HCT116 (cell line): Measurements from ENCODE around the gene CDH11. TPM values are rescaled to one million over a fixed set of nuclear protein-coding genes. Genes with fewer than 3 reads are reported as not detected.

Experiments
- ATAC-seq: fragments of 200-7000 bp; cut with Tn5 transposase; 2 replicates; pipeline ENCODE4 v1.9.1; 2020; ENCODE audit warnings: mild to moderate bottlenecking, moderate library complexity
- BruUV-seq: library from RNA; stranded (reverse); fragments of 400-500 nt; replicated peaks from 2 replicates; lab custom pipeline; 2021; lab: Mats Ljungman, UMichigan
- CTCF ChIA-PET: fragments of 300-600 bp; sonication (Branson Sonifier 250); formaldehyde crosslinking; loops from one replicate; lab custom pipeline; 2021; ENCODE audit warnings: antibody characterized with exemption; lab: Charles Lee
- POLR2A ChIA-PET: fragments of 300-600, 350-600 bp; sonication (Branson Sonifier 250); formaldehyde crosslinking; loops from one replicate; lab custom pipeline; 2021; ENCODE audit warnings: antibody characterized with exemption; lab: Charles Lee
- RAD21 ChIA-PET, 2 experiments: fragments of 300-600 bp; sonication (Branson Sonifier 250); formaldehyde crosslinking; loops; one replicate each; lab custom pipeline; 2023; ENCODE audit warnings: low total read pairs in 2 of 2; ENCODE audit not compliant: uncharacterized antibody in 2 of 2, unreplicated experiment in 2 of 2, low non-redundant PET in 1 of 2; lab: Charles Lee
- DNase-seq: peaks from one replicate; pipeline ENCODE4 v3.0.0-alpha.2; 2010; ENCODE audit warnings: low read depth, low spot score
- H2AFZ ChIP-seq: fragments of 200-600 bp; shearing (Covaris generic), sonication (generic); 2 replicates; pipeline ENCODE4 v1.6.1; 2017; ENCODE audit warnings: low read depth, mixed run types, mixed read lengths, antibody characterized with exemption, low read length; ENCODE audit not compliant: poor library complexity, severe bottlenecking
- H3K27ac ChIP-seq: 2 replicates; pipeline ENCODE4 v1.5.1; 2012; ENCODE audit warnings: low read depth, low read length
- H3K27me3 ChIP-seq: fragments of 200-600 bp; sonication (generic); 2 replicates; pipeline ENCODE4 v1.6.1; 2016; ENCODE audit warnings: mixed run types, low read length, mixed read lengths; ENCODE audit not compliant: insufficient read depth
- H3K36me3 ChIP-seq, 2 experiments: fragments of 200-500 bp in 1 of 2; fragments of 200-600 bp in 1 of 2; sonication (Bioruptor generic) in 1 of 2; sonication (generic) in 1 of 2; 2 replicates each; pipeline versions ENCODE4 v1.5.1 to v1.6.1; 2014 to 2016; ENCODE audit warnings: low read length in 2 of 2, inconsistent platforms in 1 of 2, mixed read lengths in 1 of 2, mixed run types in 1 of 2; ENCODE audit not compliant: insufficient read depth in 2 of 2, control insufficient read depth in 1 of 2
- H3K4me1 ChIP-seq, 2 experiments: fragments of 200-600 bp in 1 of 2; sonication (generic) in 1 of 2; 2 replicates each; pipeline versions ENCODE4 v1.5.1 to v1.6.1; 2012 to 2017; ENCODE audit warnings: low read length in 2 of 2, inconsistent platforms in 1 of 2, mild to moderate bottlenecking in 1 of 2, mixed read lengths in 1 of 2, mixed run types in 1 of 2, moderate library complexity in 1 of 2; ENCODE audit not compliant: insufficient read depth in 2 of 2, control insufficient read depth in 1 of 2
- H3K4me2 ChIP-seq: fragments of 200-600 bp; sonication (generic); 2 replicates; pipeline ENCODE4 v1.6.1; 2017; ENCODE audit warnings: mixed run types, low read length, mixed read lengths
- H3K4me3 ChIP-seq, 2 experiments: fragments of 200-600 bp in 1 of 2; sonication (generic) in 1 of 2; replicated peaks in 1 of 2; 2 replicates each; pipeline ENCODE4 v1.5.1; 2011 to 2016; ENCODE audit warnings: low read length in 2 of 2, control low read depth in 1 of 2, low read depth in 1 of 2, mild to moderate bottlenecking in 1 of 2, mixed read lengths in 1 of 2, mixed run types in 1 of 2
- H3K79me2 ChIP-seq: fragments of 200-600 bp; sonication (generic); 2 replicates; pipeline ENCODE4 v1.6.1; 2017; ENCODE audit warnings: mild to moderate bottlenecking, mixed run types, low read length, moderate library complexity, mixed read lengths; ENCODE audit not compliant: insufficient read depth
- H3K9ac ChIP-seq: fragments of 200-600 bp; sonication (generic); 2 replicates; pipeline ENCODE4 v1.6.1; 2016; ENCODE audit warnings: low read length, mixed read lengths
- H3K9me2 ChIP-seq: fragments of 200-600 bp; sonication (generic), shearing (Covaris generic); 2 replicates; pipeline ENCODE4 v1.6.1; 2017; ENCODE audit warnings: mixed run types, mild to moderate bottlenecking, moderate library complexity; ENCODE audit not compliant: insufficient read depth
- H3K9me3 ChIP-seq, 2 experiments: fragments of 200-500 bp in 1 of 2; fragments of 200-600 bp in 1 of 2; sonication (Bioruptor generic) in 1 of 2; sonication (generic) in 1 of 2; 2 replicates each; pipeline ENCODE4 v1.6.1; 2014 to 2017; ENCODE audit warnings: low read length in 2 of 2, mixed read lengths in 2 of 2, inconsistent platforms in 1 of 2, low read depth in 1 of 2, mild to moderate bottlenecking in 1 of 2, mixed run types in 1 of 2, moderate library complexity in 1 of 2; ENCODE audit not compliant: control insufficient read depth in 1 of 2, insufficient read depth in 1 of 2
- H4K20me1 ChIP-seq: fragments of 200-600 bp; sonication (generic), shearing (Covaris generic); 2 replicates; pipeline ENCODE4 v1.6.1; 2017; ENCODE audit warnings: mixed run types, mild to moderate bottlenecking, moderate library complexity; ENCODE audit not compliant: insufficient read depth
- CBX3 ChIP-seq: IDR thresholded peaks from 2 replicates; pipeline ENCODE4 v1.6.1; 2012; ENCODE audit warnings: low read depth
- EGR1 ChIP-seq: IDR thresholded peaks from 2 replicates; pipeline ENCODE4 v1.6.1; 2012; ENCODE audit warnings: low read depth
- ELF1 ChIP-seq: IDR thresholded peaks from 2 replicates; pipeline ENCODE4 v1.6.1; 2012; ENCODE audit warnings: low read depth, borderline replicate concordance
- EZH2 ChIP-seq: fragments of 200-600 bp; sonication (generic); IDR thresholded peaks from 2 replicates; pipeline ENCODE4 v1.6.1; 2017; ENCODE audit warnings: antibody characterized with exemption, mixed run types
- EZH2phosphoT487 ChIP-seq: fragments of 200-600 bp; IDR thresholded peaks from 2 replicates; pipeline ENCODE4 v1.6.1; 2018; ENCODE audit warnings: antibody characterized with exemption, borderline replicate concordance
- FOSL1 ChIP-seq: IDR thresholded peaks from 2 replicates; pipeline ENCODE4 v1.6.1; 2012; ENCODE audit warnings: low read depth
- JUND ChIP-seq: IDR thresholded peaks from 2 replicates; pipeline ENCODE4 v1.6.1; 2012
- POLR2AphosphoS5 ChIP-seq: IDR thresholded peaks from 2 replicates; pipeline ENCODE4 v1.6.1; 2011; ENCODE audit warnings: mild to moderate bottlenecking, low read depth, low read length, moderate library complexity
- RAD21 ChIP-seq: IDR thresholded peaks from 2 replicates; pipeline ENCODE4 v1.6.1; 2012; ENCODE audit warnings: low read depth, mild to moderate bottlenecking
- SP1 ChIP-seq: IDR thresholded peaks from 2 replicates; pipeline ENCODE4 v1.6.1; 2012; ENCODE audit warnings: low read depth
- SRF ChIP-seq: IDR thresholded peaks from 2 replicates; pipeline ENCODE4 v1.6.1; 2012; ENCODE audit warnings: low read depth
- ZNF274 ChIP-seq: fragments of 200-500 bp; sonication (Bioruptor generic); IDR thresholded peaks from 2 replicates; pipeline ENCODE4 v1.6.1; 2014; ENCODE audit warnings: mild to moderate bottlenecking, low read depth, low read length, inconsistent platforms
- intact Hi-C: fragments of 100-400 bp; cut with micrococcal nuclease; formaldehyde crosslinking; loops from 2 replicates; pipeline ENCODE4 v1.10.0; 2022
- total RNA-seq: library from RNA; stranded (reverse); gene quantifications from one replicate; pipeline ENCODE4 v1.2.1, GENCODE V29; 2021; ENCODE audit not compliant: unreplicated experiment
- TF ChIP-seq, protein P1 (sequence below): IDR thresholded peaks from 2 replicates; pipeline ENCODE4 v1.6.1; 2012
- TF ChIP-seq, protein P2 (sequence below): IDR thresholded peaks from 2 replicates; pipeline ENCODE4 v1.6.1; 2012
- TF ChIP-seq, protein P3 (sequence below), 3 experiments: fragments of 200-600 bp in 1 of 3; sonication (generic) in 1 of 3; IDR thresholded peaks in 2 of 3; conservative IDR thresholded peaks in 1 of 3; 2 replicates each; pipeline ENCODE4 v1.5.1; 2012 to 2017; ENCODE audit warnings: low read depth in 2 of 3, low read length in 2 of 3, antibody characterized with exemption in 1 of 3, borderline replicate concordance in 1 of 3, control low read depth in 1 of 3, mild to moderate bottlenecking in 1 of 3, mixed read lengths in 1 of 3, mixed run types in 1 of 3, moderate library complexity in 1 of 3; ENCODE audit not compliant: insufficient read depth in 1 of 3
- TF ChIP-seq, protein P4 (sequence below): IDR thresholded peaks from 2 replicates; pipeline ENCODE4 v1.6.1; 2012; ENCODE audit warnings: low read depth

The CDH11 gene
- total RNA-seq, 1 experiment from 2014 or later = 0.52 TPM

DNA sequence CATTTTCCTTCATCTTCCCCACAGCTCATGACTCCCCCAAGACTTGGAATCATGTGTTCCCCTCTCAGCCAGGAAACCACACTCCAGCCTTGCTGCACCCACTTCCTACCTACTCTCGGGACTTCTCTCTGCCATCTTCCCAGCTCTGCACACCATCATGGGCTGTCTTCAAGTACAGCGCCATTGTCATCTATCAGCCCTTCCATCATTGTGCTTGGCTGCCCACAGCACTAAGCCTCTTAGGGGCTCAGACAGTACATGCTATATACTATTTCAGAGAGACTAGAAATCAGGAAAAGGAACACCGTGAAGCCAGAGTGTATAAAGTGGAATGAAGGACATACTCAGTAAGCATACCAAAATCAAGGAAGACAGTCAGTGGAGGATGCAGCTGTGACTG lies 64.7 kb downstream of the CDH11 start:
- Histone ChIP-seq H3K27ac (no peak overlapping the region), H3K4me1 (no peaks in the 10 kb centered on the region), H4K20me1 (no peaks in the 10 kb centered on the region)
- POLR2A ChIA-PET = no interaction called here
- TF ChIP-seq JUND (no peak), POLR2AphosphoS5 (no peak), EGR1 (no peak), EZH2 (no peak), ZNF274 (no peak), CBX3 (no peak), FOSL1 (no peak), ELF1 (no peak), EZH2phosphoT487 (no peak), SP1 (no peak), RAD21 (no peak), SRF (no peak)
- TF ChIP-seq, protein P1, sequence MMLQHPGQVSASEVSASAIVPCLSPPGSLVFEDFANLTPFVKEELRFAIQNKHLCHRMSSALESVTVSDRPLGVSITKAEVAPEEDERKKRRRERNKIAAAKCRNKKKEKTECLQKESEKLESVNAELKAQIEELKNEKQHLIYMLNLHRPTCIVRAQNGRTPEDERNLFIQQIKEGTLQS = no peak
- TF ChIP-seq, protein P2, sequence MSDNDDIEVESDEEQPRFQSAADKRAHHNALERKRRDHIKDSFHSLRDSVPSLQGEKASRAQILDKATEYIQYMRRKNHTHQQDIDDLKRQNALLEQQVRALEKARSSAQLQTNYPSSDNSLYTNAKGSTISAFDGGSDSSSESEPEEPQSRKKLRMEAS = no peak
- TF ChIP-seq, protein P3, sequence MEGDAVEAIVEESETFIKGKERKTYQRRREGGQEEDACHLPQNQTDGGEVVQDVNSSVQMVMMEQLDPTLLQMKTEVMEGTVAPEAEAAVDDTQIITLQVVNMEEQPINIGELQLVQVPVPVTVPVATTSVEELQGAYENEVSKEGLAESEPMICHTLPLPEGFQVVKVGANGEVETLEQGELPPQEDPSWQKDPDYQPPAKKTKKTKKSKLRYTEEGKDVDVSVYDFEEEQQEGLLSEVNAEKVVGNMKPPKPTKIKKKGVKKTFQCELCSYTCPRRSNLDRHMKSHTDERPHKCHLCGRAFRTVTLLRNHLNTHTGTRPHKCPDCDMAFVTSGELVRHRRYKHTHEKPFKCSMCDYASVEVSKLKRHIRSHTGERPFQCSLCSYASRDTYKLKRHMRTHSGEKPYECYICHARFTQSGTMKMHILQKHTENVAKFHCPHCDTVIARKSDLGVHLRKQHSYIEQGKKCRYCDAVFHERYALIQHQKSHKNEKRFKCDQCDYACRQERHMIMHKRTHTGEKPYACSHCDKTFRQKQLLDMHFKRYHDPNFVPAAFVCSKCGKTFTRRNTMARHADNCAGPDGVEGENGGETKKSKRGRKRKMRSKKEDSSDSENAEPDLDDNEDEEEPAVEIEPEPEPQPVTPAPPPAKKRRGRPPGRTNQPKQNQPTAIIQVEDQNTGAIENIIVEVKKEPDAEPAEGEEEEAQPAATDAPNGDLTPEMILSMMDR (IDR thresholded peaks at IDR 0.05 in 2 of 3, conservative IDR thresholded peaks at IDR 0.05 in 1 of 3; ENCODE audit: borderline replicate concordance in 1 of 3, insufficient read depth in 1 of 3, low read depth in 2 of 3, low read length in 2 of 3) = no peak
- TF ChIP-seq, protein P4, sequence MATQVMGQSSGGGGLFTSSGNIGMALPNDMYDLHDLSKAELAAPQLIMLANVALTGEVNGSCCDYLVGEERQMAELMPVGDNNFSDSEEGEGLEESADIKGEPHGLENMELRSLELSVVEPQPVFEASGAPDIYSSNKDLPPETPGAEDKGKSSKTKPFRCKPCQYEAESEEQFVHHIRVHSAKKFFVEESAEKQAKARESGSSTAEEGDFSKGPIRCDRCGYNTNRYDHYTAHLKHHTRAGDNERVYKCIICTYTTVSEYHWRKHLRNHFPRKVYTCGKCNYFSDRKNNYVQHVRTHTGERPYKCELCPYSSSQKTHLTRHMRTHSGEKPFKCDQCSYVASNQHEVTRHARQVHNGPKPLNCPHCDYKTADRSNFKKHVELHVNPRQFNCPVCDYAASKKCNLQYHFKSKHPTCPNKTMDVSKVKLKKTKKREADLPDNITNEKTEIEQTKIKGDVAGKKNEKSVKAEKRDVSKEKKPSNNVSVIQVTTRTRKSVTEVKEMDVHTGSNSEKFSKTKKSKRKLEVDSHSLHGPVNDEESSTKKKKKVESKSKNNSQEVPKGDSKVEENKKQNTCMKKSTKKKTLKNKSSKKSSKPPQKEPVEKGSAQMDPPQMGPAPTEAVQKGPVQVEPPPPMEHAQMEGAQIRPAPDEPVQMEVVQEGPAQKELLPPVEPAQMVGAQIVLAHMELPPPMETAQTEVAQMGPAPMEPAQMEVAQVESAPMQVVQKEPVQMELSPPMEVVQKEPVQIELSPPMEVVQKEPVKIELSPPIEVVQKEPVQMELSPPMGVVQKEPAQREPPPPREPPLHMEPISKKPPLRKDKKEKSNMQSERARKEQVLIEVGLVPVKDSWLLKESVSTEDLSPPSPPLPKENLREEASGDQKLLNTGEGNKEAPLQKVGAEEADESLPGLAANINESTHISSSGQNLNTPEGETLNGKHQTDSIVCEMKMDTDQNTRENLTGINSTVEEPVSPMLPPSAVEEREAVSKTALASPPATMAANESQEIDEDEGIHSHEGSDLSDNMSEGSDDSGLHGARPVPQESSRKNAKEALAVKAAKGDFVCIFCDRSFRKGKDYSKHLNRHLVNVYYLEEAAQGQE = no peak
- TF ChIP-seq, all 23 proteins: peak for 0
- Histone ChIP-seq H3K4me3 (no peak overlapping the region), H3K9me3 (peaks cover 0 to 34% of the 10 kb centered on the region in 2 experiments; a peak in 2 of 4 replicates), H3K9me2 (no peaks in the 10 kb centered on the region), H3K79me2 (no peaks in the 10 kb centered on the region), H2AFZ (no peak overlapping the region), H3K36me3 (no peaks in the 10 kb centered on the region), H3K9ac (no peak overlapping the region), H3K27me3 (no peaks in the 10 kb centered on the region), H3K4me2 (no peak overlapping the region)
- ATAC-seq (no peak), DNase-seq (no peak)
- BruUV-seq = no TSS peak
- intact Hi-C loops = no loop called here
- RAD21 ChIA-PET = no interaction called here
- CTCF ChIA-PET = no interaction called here
